Measurements from ENCODE around the gene PLXNB2.
"Not testable (repeated sequence)": the region's sequence is repeated elsewhere in the genome, so short reads cannot be mapped to it uniquely, and the experiment has no call there.

PLXNB2 gene

DNA sequence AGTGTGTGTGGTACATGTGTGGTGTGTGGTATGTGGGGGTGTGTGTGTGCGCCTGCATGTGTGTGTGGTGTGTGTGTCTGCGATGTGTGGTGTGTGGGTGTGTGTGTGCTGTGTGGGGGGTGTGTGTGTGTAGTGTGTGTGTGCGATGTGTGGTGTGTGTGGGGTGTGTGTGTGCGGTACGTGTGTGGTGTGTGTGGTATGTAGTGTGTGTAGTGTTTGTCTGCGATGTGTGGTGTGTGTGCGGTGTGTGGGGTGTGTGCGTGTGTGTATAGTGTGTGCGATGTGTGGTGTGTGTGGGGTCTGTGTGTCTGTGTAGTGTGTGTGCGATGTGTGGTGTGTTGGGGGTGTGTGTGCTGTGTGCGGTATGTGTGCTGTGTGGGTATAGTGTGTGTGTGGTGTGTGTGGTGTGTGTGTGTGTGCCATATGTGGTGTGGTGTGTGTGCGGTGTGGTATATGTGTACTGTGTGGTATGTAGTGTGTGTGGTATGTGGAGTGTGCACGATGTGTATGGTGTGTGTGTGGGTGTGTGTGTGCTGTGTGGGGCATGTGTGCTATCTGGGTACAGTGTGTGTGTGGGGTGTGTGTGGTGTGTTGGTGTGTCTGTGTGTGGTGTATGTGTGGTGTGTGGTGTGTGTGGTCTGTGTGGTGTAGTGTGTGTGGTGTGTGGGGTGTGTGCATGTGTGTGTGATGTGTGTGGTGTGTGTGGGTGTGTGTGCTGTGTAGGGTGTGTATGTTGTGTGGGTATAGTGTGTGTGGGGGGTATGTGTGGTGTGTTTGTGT lies 30.0 kb upstream of the PLXNB2 start:
- no peak overlapping the region for H3K4me3 ChIP-seq (ENCODE audit: low read depth, low read length)
- TF ChIP-seq CTCF (IDR thresholded peaks at IDR 0.05; ENCODE audit: borderline replicate concordance, insufficient read depth, low read depth, low read length) = no peak

- H3K4me3 ChIP-seq (ENCODE audit: low read depth, low read length) = not testable (repeated sequence)
Observed at GRCh38 chr22:50334433-50334832, 27.0 kb upstream of the PLXNB2 start.

DNA sequence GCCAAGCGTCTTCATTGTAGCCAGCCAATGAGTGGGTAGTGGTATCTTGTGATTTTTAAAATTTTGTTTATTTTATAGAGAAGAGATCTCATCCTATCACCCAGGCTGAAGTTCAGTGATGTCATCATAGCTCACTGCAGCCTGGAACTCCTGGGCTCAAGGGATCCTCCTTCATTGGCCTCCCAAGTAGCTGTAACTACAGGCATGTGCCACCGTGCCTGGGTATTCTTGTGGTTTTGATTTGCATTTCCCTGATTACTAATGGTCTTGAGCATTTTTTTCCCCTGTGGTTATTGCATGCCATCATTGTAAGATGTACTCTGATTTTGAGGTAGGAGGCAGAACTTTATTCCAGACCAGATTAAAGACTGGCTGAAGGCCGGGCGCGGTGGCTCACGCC lies 21.8 kb upstream of the PLXNB2 start:
- H3K4me3 ChIP-seq (ENCODE audit: low read depth, low read length) = no peak overlapping the region
- TF ChIP-seq CTCF (IDR thresholded peaks at IDR 0.05; ENCODE audit: borderline replicate concordance, insufficient read depth, low read depth, low read length) = no peak

- peak overlapping the region; percentile 81 for H3K4me3 ChIP-seq (ENCODE audit: low read depth, low read length)
- no peak for TF ChIP-seq CTCF (IDR thresholded peaks at IDR 0.05; ENCODE audit: borderline replicate concordance, insufficient read depth, low read depth, low read length)
Observed at GRCh38 chr22:50327711-50328019, 20.2 kb upstream of the PLXNB2 start.

DNA sequence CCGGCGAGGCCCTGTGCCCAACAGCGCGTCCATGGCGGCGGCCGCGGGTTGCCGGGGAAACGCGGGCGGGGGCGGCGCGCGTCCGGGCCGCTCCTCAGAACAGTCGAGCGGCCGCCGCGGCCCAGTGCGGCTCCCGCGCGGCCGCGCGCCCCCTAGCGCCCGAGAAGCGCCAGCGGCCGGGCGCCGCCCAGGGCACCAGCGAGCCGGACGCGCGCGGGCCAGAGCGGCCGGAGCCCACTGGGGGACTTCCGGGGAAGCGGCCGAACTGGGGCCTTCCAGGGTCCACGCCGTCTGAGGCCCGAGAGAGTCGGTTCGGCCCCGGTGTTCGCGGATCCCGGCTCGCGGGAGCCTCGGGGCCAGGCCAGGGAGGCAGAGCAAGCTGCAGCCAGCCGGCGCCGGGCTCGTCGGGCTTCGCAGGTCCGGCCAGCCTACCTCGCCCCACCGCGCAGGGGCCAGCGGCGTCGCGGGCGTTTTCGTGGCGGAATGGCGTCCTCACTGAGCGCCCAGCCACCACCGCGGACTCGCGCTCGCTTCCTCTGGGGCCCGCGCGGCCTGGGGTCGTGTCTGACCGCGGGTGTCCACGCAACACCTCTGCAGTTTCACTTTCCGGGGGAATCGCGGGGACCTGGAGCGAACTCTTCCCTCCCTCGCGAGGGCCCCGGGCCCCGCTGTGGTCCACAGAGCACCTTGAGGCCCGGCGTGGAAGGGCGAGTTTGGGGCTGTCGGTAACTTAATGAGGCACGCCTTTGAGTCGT lies 19.7 kb upstream of the PLXNB2 start, which contains the start of gene DENND6B:
DENND6B (minus strand) TSS at position 57 of the 755 bp plus-strand sequence; CDS start at position 33, 24 bp downstream.
- peak within 1 kb of the TSS; percentile 81 for H3K4me3 ChIP-seq (ENCODE audit: low read depth, low read length)
- TF ChIP-seq CTCF (IDR thresholded peaks at IDR 0.05; ENCODE audit: borderline replicate concordance, insufficient read depth, low read depth, low read length) = peak; percentile 64; the same call in 1 of the 2 replicates

GRCh38 chr22:50326225-50326955 lies 18.9 kb upstream of the PLXNB2 start:
- peak overlapping the region; percentile 57 for H3K4me3 ChIP-seq (ENCODE audit: low read depth, low read length)
- TF ChIP-seq CTCF (IDR thresholded peaks at IDR 0.05; ENCODE audit: borderline replicate concordance, insufficient read depth, low read depth, low read length) = no peak

GRCh38 chr22:50325444-50326224 lies 18.2 kb upstream of the PLXNB2 start:
- no peak for TF ChIP-seq CTCF (IDR thresholded peaks at IDR 0.05; ENCODE audit: borderline replicate concordance, insufficient read depth, low read depth, low read length)
- no peak overlapping the region for H3K4me3 ChIP-seq (ENCODE audit: low read depth, low read length)
